Epidermal melanocyte (primary cell): ENCODE data around the gene MLKL.
A peak's percentile ranks its signal among the peaks of the same experiment; 100 is the strongest.
"Not testable (repeated sequence)": the region's sequence is repeated elsewhere in the genome, so short reads cannot be mapped to it uniquely, and the experiment has no call there.

Experiments used
- DNase-seq: peaks from one replicate; pipeline ENCODE4 v3.0.0; 2011; ENCODE audit warnings: low spot score; ENCODE audit not compliant: insufficient read length

The MLKL gene

GRCh38 chr16:74732707-74733350, 32.2 kb upstream of the MLKL start:
- no peak for DNase-seq

- no peak for DNase-seq
Observed at GRCh38 chr16:74731853-74732477, 31.3 kb upstream of the MLKL start.

DNA sequence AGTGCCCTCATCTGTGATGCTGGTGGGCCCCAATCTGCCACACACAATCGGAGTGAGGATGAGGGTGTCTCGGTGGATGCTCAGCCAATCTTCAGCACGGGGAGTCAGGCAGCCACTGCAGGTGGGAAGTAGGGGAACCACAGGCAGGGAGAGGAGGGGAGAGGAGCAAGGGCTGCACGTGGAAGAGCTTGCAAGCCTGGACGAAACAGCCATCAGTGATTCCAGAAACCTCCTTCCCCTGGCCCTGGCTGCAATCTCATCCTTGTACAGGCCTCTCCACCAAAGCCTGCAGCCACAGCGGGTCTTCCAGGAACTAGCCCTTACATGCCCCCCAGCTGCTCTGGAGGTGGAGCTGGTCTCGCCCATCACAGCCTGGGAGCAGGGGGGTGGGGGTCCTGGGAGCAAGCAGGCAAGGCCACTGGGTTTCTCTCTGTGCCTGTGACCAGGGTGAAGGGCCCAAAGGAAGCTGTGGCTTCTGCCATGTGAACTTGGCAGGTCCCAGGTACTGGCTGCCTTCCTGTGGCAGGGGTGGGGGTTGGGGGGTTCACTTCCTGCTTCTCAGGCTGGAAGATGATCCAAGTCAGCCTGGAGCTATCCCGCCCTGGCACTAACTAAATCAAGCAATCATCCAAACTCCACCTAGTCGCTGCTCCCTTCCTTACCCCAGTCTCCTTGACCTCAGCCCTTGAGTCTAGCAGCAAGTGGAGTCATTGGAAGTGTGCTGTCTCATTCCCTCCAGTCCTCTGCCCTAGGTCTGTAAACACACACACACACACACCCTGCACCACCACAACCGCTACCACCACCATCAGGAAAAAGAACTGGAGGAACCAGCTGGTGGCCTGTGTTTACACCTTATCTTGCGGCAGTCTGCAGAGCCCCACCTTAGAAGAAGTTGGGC, 29.4 kb upstream of the MLKL start:
- DNase-seq = no peak

DNA sequence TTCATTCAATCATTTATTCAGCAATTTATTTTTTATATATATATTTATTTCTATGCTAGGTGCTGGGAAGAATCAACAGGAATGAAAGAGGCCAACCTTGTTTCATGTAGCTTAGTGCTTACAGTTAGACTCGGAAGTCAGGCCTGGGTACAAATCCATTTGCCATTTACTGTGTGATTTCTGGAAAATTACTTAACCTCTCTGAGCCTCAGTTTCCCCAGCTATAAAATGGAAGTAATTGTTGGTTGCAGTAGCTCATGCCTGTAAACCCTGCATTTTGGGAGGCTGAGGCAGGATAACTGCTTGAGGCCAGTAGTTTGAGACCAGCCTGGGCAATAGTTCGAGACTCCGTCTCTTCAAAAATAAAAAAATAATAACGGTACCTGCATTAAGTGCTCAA, 27.2 kb upstream of the MLKL start:
- DNase-seq = no peak

DNA sequence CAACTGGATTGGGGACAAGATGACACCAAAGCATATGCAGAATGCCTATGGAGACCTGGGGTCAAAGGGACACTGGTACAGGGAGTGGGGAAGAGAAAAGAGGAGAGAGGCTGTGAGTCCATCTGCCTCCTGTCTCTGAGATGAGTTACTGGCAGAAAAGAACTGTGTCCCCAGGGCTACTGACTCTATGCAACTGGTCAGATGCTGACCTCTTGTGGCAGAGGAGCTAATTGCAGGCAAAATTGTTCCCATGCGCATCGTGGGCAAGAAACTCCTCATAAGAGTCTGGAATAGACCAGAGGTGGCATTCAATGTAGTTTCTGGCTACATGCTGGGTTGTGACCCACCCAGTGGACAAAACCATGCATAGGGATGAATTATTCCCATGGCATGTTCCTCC, 26.1 kb upstream of the MLKL start:
- DNase-seq = no peak

GRCh38 chr16:74725651-74726455, 25.2 kb upstream of the MLKL start:
- no peak for DNase-seq

DNA sequence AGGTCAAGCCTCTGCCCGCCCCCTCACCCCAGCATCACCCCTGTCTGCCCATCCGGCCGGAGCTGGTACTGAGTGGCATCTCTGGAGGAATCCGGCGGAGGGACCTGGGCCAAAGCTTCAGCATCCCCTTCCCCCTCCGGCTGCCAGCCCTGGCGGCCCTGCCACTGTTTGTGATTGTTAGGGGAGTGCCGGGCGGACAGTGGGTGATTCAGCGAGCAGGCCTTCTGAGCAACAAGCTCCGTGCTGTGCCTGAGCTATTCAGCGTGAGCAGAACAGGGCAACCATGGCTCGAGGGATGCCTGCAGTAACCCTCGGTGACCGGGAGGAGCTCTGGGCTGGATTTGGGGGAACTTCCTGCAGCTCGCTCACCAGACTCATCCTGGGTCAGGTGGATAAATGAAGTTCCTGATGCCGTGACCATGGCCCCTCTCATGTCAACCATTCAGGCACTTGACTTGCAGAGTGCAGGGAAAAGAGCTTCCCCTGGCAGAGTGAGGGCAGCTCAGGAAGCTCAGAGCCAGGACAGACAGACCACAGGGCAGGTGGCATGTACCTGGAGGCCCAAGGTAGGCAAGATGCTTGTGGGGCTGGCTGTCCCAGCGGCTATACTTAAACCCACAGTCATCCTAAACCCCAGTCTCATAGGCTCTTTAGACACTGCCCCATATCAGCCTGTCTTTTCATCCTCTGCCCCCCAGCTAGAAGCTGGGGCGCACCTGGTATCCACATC, 24.3 kb upstream of the MLKL start:
- DNase-seq = no peak

- no peak for DNase-seq
Observed at GRCh38 chr16:74723256-74723655, 22.6 kb upstream of the MLKL start.

- not testable (repeated sequence) for DNase-seq
Observed at GRCh38 chr16:74722156-74722555, 21.5 kb upstream of the MLKL start.

DNA sequence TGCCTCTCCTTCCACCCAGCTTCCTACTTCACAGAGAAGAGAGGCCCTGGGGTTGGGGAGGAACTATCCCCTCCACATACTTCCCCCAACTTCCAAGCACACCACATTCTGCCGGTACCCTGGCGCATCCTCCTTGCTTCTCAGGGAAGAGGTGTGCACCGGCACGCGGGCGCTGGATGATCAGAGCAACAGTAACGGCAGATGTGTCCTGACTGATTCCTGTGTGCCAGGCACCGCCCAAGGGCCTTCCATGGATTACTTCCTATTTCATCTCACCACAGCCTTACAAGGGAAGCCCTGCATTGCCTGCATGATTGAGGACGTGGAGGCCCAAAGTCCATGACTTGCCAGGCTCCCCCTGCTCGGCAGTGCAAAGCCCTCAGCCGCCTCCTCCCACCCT, 21.1 kb upstream of the MLKL start:
- no peak for DNase-seq

GRCh38 chr16:74720579-74720978, 19.9 kb upstream of the MLKL start:
- no peak for DNase-seq

DNA sequence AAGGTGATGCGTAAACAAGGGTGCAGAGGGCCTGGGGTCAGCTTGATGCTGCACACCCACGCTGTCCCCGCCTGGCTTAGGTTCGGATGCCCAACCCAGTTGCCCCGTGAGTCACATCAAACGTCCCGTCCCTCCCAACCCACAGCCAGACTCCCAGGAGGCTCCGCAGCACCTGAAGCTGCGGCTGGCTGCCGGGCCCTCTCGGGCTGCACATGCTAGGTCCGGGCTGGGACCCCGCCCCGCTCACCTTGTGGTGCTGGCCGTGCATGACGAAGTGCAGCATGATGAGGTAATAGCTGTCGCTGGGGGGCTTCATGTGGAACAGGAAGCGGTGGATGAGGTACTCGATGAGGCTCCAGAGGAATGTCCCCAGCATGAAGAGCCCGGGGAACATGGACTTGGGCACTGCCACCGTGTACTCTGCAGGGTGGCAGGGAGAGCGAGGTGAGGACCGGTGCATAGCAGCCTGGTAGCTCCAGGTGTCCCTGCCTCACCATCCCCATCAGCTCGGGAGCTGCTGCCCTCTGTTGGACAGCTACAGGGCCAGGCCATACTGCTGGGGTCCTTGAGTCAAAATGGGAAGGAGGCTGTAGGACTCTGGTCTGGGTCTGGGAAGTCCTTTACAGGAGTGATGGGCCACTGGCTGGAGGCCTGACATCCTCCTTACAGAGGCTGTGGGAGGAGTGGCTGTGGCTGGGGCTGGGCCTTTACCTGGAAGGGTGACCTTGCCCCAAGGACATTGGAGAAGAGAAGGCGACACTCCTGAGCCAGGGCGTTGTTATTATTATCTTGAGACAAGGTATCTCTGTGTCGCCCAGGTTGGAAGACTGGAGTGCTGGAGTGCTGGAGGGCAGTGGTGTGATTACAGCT, 18.3 kb upstream of the MLKL start:
- no peak for DNase-seq

DNA sequence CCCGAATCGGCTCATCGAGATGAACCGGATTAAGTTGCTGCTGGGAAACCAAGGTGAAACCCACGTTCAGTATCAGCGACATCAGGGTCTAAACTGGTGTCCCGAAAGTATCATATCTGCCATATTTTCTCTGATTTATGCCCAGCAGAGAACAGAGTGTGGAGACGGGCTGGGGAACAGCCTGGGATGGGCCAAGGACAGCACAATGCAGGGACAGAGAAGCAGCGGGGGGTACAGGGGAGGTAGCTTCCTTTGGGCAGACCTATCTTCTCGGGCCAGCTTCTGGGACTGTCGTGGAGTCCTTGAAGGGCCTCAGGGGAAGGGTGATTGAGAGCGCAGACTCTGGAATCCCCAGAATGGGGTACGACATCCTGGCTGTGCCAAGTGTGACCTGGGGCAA, 17.5 kb upstream of the MLKL start:
- no peak for DNase-seq

DNA sequence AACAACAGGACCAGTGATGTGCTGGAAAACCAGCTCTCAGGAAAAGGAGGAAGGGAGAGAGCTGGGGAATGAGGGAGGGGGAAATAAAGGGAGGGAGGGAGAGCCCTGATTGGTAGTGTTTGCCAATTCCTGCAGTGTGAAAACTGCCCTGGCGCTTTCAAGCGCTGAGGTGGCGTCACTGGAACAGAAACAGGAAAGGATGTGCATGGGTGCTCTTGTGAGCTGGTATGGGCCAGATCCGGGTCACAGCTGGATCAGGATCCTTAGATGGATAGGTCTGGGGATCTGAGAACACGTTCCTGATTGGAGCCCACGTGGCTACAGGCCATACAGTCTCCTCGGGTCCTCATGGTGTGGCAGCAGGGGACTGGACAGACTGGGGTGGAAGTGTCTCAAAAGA, 16.7 kb upstream of the MLKL start:
- DNase-seq = no peak

DNA sequence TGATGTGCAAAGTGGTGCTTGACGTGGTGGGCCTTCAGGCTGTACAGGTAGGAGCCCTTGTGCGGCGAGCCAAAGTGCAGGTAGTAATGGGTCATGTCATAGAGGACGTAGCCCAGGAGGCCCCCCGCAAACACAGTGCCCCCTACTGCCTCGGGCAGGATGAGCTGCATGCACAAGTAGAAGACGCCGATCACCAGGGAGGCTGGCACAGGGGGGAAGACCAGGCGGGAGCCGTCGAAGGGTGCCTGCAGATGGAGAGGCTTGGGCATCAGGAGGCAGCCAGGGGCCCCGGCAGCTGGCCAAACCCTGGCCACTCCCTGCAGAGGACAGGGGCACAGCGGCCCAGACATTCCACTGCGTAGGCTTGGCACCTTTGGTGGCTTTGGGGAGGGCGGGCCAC, 15.7 kb upstream of the MLKL start:
- DNase-seq = no peak

GRCh38 chr16:74713876-74714275, 13.2 kb upstream of the MLKL start:
- no peak for DNase-seq

GRCh38 chr16:74713325-74713724, 12.7 kb upstream of the MLKL start:
- DNase-seq = no peak

GRCh38 chr16:74711938-74712337, 11.3 kb upstream of the MLKL start:
- no peak for DNase-seq

DNA sequence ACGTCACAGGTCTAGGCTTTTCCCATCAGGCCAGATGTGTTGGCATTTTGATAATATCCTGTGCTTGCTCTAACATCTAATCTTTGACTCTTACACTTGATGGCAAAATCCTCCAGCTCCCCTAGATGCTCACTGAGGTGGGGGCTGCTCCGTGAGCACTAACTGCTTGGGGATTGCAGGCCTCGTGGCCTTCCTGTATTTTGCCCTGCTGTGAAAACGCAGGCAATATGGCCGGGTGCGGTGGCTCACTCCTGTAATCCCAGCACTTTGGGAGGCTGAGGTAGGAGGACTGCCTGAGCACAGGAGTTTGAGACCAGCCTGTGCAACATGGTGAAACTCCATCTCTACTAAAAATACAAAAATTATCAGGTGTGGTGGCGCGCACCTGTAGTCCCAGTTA, 9.7 kb upstream of the MLKL start:
- no peak for DNase-seq

DNA sequence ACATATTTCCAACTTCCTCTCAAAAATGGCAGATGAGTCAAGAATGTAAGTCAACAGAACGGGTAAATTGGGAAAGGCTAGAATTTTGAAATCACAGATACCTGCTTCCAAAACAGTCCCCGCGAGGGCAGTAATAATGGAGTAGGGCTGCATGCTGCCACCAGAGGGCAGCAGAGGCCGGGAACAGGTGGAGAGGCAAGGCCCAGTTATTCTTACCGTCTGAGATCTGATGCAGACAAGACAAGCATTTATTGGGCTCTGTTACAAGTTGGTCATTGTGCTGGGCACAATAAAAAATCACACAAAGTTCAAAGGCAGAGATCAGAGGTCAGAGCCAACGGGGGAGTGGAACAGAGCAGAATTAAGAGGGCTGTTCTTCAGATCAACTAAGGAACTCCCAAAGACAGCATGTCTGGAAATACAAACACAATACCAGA, 8.8 kb upstream of the MLKL start:
- peak; percentile 80 for DNase-seq
